Liver (tissue), 9 donors: ENCODE data around the gene GRAP2. TPM values are rescaled to one million over a fixed set of nuclear protein-coding genes. Genes with fewer than 3 reads are reported as not detected.

Experiments used
- DNase-seq: peaks from one replicate; pipeline ENCODE4 v3.0.0-alpha.2; 2017; ENCODE audit warnings: low spot score
- H3K27ac ChIP-seq, 2 donors: one replicate each; pipeline ENCODE4 v1.7.0; 2013; ENCODE audit warnings: inconsistent platforms in 2 of 2, low read length in 2 of 2, control low read depth in 1 of 2, low read depth in 1 of 2, mild to moderate bottlenecking in 1 of 2
- H3K27me3 ChIP-seq, 4 donors: one replicate each; pipeline versions ENCODE4 v1.6.1 to v1.7.0; 2013; ENCODE audit warnings: low read length in 3 of 4, inconsistent platforms in 1 of 4, mild to moderate bottlenecking in 1 of 4, moderate library complexity in 1 of 4; ENCODE audit not compliant: control insufficient read depth in 4 of 4, insufficient read depth in 4 of 4
- H3K36me3 ChIP-seq, 4 donors: one replicate each; pipeline versions ENCODE4 v1.6.1 to v1.7.0; 2013; ENCODE audit warnings: low read length in 3 of 4, mild to moderate bottlenecking in 3 of 4, low read depth in 1 of 4, moderate library complexity in 1 of 4; ENCODE audit not compliant: control insufficient read depth in 4 of 4, insufficient read depth in 3 of 4
- H3K4me1 ChIP-seq, 4 donors: one replicate each; pipeline versions ENCODE4 v1.6.1 to v1.7.0; 2013; ENCODE audit warnings: low read length in 3 of 4, mild to moderate bottlenecking in 3 of 4, moderate library complexity in 1 of 4; ENCODE audit not compliant: control insufficient read depth in 4 of 4, insufficient read depth in 4 of 4
- H3K4me3 ChIP-seq, 3 donors: one replicate each; pipeline versions ENCODE4 v1.6.1 to v1.7.0; 2013; ENCODE audit warnings: low read length in 3 of 3, control low read depth in 1 of 3, low read depth in 1 of 3, mild to moderate bottlenecking in 1 of 3
- H3K9ac ChIP-seq, 2 donors: one replicate each; pipeline ENCODE4 v1.7.0; 2013; ENCODE audit warnings: low read length in 2 of 2, mild to moderate bottlenecking in 2 of 2, moderate library complexity in 2 of 2, control low read depth in 1 of 2, low read depth in 1 of 2
- H3K9me3 ChIP-seq, 4 donors: one replicate each; pipeline versions ENCODE4 v1.6.1 to v1.7.0; 2013; ENCODE audit warnings: low read length in 3 of 4; ENCODE audit not compliant: control insufficient read depth in 4 of 4
- ATF3 ChIP-seq: IDR thresholded peaks from 2 replicates; pipeline ENCODE4 v1.6.1; 2016; ENCODE audit warnings: antibody characterized with exemption
- EGR1 ChIP-seq, 2 donors: IDR thresholded peaks; 2 replicates each; pipeline ENCODE4 v1.6.1; 2016 to 2018; ENCODE audit warnings: antibody characterized with exemption in 2 of 2, low read depth in 2 of 2
- FOXA1 ChIP-seq: IDR thresholded peaks from 2 replicates; pipeline ENCODE4 v1.6.1; 2016; ENCODE audit warnings: antibody characterized with exemption
- FOXA2 ChIP-seq: IDR thresholded peaks from 2 replicates; pipeline ENCODE4 v1.6.1; 2016; ENCODE audit warnings: antibody characterized with exemption
- GABPA ChIP-seq, 2 donors: IDR thresholded peaks in 1 of 2; conservative IDR thresholded peaks in 1 of 2; 2 replicates each; pipeline ENCODE4 v1.6.1; 2016; ENCODE audit warnings: antibody characterized with exemption in 2 of 2, mild to moderate bottlenecking in 1 of 2, moderate library complexity in 1 of 2
- HNF4A ChIP-seq, 2 donors: conservative IDR thresholded peaks; 2 replicates each; pipeline ENCODE4 v1.6.1; 2016; ENCODE audit warnings: antibody characterized with exemption in 2 of 2, mild to moderate bottlenecking in 2 of 2
- HNF4G ChIP-seq: IDR thresholded peaks from 2 replicates; pipeline ENCODE4 v1.6.1; 2016; ENCODE audit warnings: antibody characterized with exemption
- JUND ChIP-seq, 2 donors: IDR thresholded peaks; 2 replicates each; pipeline ENCODE4 v1.6.1; 2016; ENCODE audit warnings: antibody characterized with exemption in 2 of 2
- MAX ChIP-seq: IDR thresholded peaks from 2 replicates; pipeline ENCODE4 v1.6.1; 2016; ENCODE audit warnings: antibody characterized with exemption
- NR2F2 ChIP-seq: IDR thresholded peaks from 2 replicates; pipeline ENCODE4 v1.6.1; 2016; ENCODE audit warnings: antibody characterized with exemption
- RAD21 ChIP-seq, 2 donors: IDR thresholded peaks; 2 replicates each; pipeline ENCODE4 v1.6.1; 2016; ENCODE audit warnings: antibody characterized with exemption in 2 of 2, mild to moderate bottlenecking in 2 of 2
- RXRA ChIP-seq, 2 donors: IDR thresholded peaks; 2 replicates each; pipeline ENCODE4 v1.6.1; 2017 to 2018; ENCODE audit warnings: antibody characterized with exemption in 2 of 2, mild to moderate bottlenecking in 1 of 2
- TAF1 ChIP-seq: conservative IDR thresholded peaks from 2 replicates; pipeline ENCODE4 v1.6.1; 2016; ENCODE audit warnings: antibody characterized with exemption, mild to moderate bottlenecking
- YY1 ChIP-seq: IDR thresholded peaks from 2 replicates; pipeline ENCODE4 v1.6.1; 2016; ENCODE audit warnings: antibody characterized with exemption, mild to moderate bottlenecking
- ZBTB33 ChIP-seq: IDR thresholded peaks from 2 replicates; pipeline ENCODE4 v1.6.1; 2016; ENCODE audit warnings: antibody characterized with exemption
- WGBS: extraction: QIAGEN DNeasy Blood & Tissue Kit; methylation state at CpG from one replicate; pipeline ENCODE4 v1.1.7; 2013; 5-methylcytosine and 5-hydroxymethylcytosine counted together
- polyA plus RNA-seq, 2 donors: library from polyadenylated mRNA; stranded (reverse) in 1 of 2; unstranded in 1 of 2; fragments of 200-250 nt in 1 of 2; fragments of >200 nt in 1 of 2; fragmentation: Nextera tagmentation in 1 of 2; extraction: Ambion mirVana in 1 of 2; gene quantifications; one replicate each; pipeline versions ENCODE4 v1.2.1 to v1.2.3, GENCODE V29; 2013 to 2015
- total RNA-seq, 2 donors: library from RNA; depleted of rRNA; stranded (reverse); fragments of >200 nt; gene quantifications; one replicate each; pipeline ENCODE4 v1.2.3, GENCODE V29; 2014
- donor health status: healthy.
- donor health status: healthy.
- donor health status: healthy.
- donor health status: healthy.
- donor health status: healthy.

GRAP2 gene
- total and polyA plus RNA-seq, 4 donors: 0.22 to 38.2 (median 0.78) TPM

DNA sequence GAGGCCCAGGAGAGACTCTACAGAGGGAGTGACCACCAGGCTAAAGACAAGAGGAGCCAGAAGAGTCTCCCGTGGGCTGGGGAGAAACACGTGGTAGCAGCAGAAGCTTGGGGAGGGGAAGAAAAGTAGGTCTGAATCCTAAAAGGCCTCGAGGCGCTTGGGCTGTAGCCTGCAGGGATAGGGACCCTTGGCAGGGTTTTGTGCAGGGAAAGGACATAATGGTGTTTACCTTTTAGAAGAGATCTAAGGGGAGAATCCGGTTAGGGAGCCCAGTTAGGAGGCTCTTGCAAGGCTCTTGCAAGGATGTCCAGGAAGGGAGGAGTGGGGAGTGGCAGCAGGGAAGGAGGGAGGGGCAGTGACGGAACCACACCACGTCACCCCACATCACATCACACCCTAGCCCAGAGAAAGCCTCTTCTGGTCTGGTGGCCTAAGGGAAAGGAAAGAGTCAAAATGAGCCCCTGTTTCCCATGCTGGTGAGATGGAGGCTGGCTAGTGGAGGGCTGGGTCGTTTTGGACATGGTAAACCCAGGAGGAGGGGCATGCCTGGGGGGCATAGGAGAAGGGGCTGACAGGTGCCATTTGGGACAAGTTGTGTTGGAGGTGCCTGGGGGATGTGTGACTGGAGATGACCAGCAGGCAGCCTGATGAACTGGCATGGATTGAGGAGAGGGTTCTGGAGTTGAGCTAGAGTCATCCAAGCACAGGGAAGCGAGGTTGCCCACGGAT lies 87.7 kb downstream of the GRAP2 start:
- no peak overlapping the region for H3K27ac ChIP-seq
- H3K4me3 ChIP-seq: no peak overlapping the region
- 85% methylated on average over 10 of the region's 10 CpGs for WGBS
- TF ChIP-seq TAF1: no peak
- TF ChIP-seq ZBTB33: no peak
- TF ChIP-seq MAX: no peak
- TF ChIP-seq HNF4G: no peak
- TF ChIP-seq JUND (IDR thresholded peaks at IDR 0.05): no peak
- no peak for TF ChIP-seq FOXA1
- no peak for TF ChIP-seq EGR1 (IDR thresholded peaks at IDR 0.05; ENCODE audit: low read depth in 2 of 2)
- TF ChIP-seq HNF4A (conservative IDR thresholded peaks at IDR 0.05): no peak
- no peak for TF ChIP-seq RAD21 (IDR thresholded peaks at IDR 0.05)
- TF ChIP-seq GABPA (IDR thresholded peaks at IDR 0.05 in 1 of 2, conservative IDR thresholded peaks at IDR 0.05 in 1 of 2): no peak
- no peak for TF ChIP-seq NR2F2
- TF ChIP-seq FOXA2: no peak
- no peak for TF ChIP-seq YY1
- H3K9me3 ChIP-seq: no peaks in the 10 kb centered on the region
- H3K36me3 ChIP-seq: no peaks in the 10 kb centered on the region
- no peak overlapping the region for H3K9ac ChIP-seq
- H3K27me3 ChIP-seq: no peaks in the 10 kb centered on the region
- H3K4me1 ChIP-seq: peaks cover 6 to 38% (median 32%) of the 10 kb centered on the region in 4 donors
- no peak for DNase-seq

- no peak overlapping the region for H3K27ac ChIP-seq
- no peak overlapping the region for H3K4me3 ChIP-seq
- H3K36me3 ChIP-seq: no peaks in the 10 kb centered on the region
- DNase-seq: no peak
- no peaks in the 10 kb centered on the region for H3K9me3 ChIP-seq
- no peak overlapping the region for H3K9ac ChIP-seq
- H3K27me3 ChIP-seq: no peaks in the 10 kb centered on the region
- H3K4me1 ChIP-seq: peaks cover 6 to 42% (median 34%) of the 10 kb centered on the region in 4 donors
- WGBS: 90% methylated on average over 7 of the region's 7 CpGs
- no peak for TF ChIP-seq MAX
- no peak for TF ChIP-seq ZBTB33
- TF ChIP-seq FOXA1: no peak
- TF ChIP-seq ATF3: no peak
- TF ChIP-seq GABPA (IDR thresholded peaks at IDR 0.05 in 1 of 2, conservative IDR thresholded peaks at IDR 0.05 in 1 of 2): no peak
- no peak for TF ChIP-seq RXRA (IDR thresholded peaks at IDR 0.05)
- TF ChIP-seq NR2F2: no peak
- no peak for TF ChIP-seq JUND (IDR thresholded peaks at IDR 0.05)
- TF ChIP-seq RAD21 (IDR thresholded peaks at IDR 0.05): no peak
Measured at GRCh38 chr22:39989633-39990032, 88.7 kb downstream of the GRAP2 start.
